CD4-positive, alpha-beta T cell treated with Interleukin-1 beta for 1 hour (primary cell): ENCODE results near the gene ACOX2.

Source experiments
- DNase-seq, 2 donors: peaks; one replicate each; pipeline ENCODE4 v3.0.0-alpha.2; 2020 to 2022

ACOX2 gene

GRCh38 chr3:58497097-58497496 is 39.9 kb downstream of the ACOX2 start:
- DNase-seq = no peak

GRCh38 chr3:58496206-58496857 is 40.7 kb downstream of the ACOX2 start:
- no peak for DNase-seq

GRCh38 chr3:58495101-58495500 is 41.9 kb downstream of the ACOX2 start:
- DNase-seq = no peak

GRCh38 chr3:58494107-58494506 is 42.9 kb downstream of the ACOX2 start:
- DNase-seq = no peak

GRCh38 chr3:58492494-58492905 is 44.5 kb downstream of the ACOX2 start:
- DNase-seq = peak; percentile 13 to 29

- peak; percentile 93 to 94 for DNase-seq
Measured at GRCh38 chr3:58491506-58492402, 45.2 kb downstream of the ACOX2 start, which contains the start of gene KCTD6. Gene KCTD6 (plus strand): TSS chr3:58492096. CDS start chr3:58498756, 6,660 bp downstream.

- DNase-seq = no peak
Measured at GRCh38 chr3:58490860-58491501, 46.0 kb downstream of the ACOX2 start.

- DNase-seq = no peak
Measured at GRCh38 chr3:58488967-58489366, 48.0 kb downstream of the ACOX2 start.

GRCh38 chr3:58487140-58487886 is 49.7 kb downstream of the ACOX2 start:
- peak in 1 of 2 donors; percentile 36 for DNase-seq

GRCh38 chr3:58485801-58486435 is 51.1 kb downstream of the ACOX2 start:
- no peak for DNase-seq

- DNase-seq = no peak
Measured at GRCh38 chr3:58484722-58485069, 52.3 kb downstream of the ACOX2 start.

GRCh38 chr3:58484045-58484721 is 52.8 kb downstream of the ACOX2 start:
- no peak for DNase-seq

- DNase-seq = peak in 1 of 2 donors; percentile 31
Measured at GRCh38 chr3:58482917-58483636, 53.9 kb downstream of the ACOX2 start.

- no peak for DNase-seq
Measured at GRCh38 chr3:58480309-58480708, 56.7 kb downstream of the ACOX2 start.

- no peak for DNase-seq
Measured at GRCh38 chr3:58478781-58479180, 58.2 kb downstream of the ACOX2 start.

- no peak for DNase-seq
Measured at GRCh38 chr3:58474967-58475578, 61.9 kb downstream of the ACOX2 start.

- peak in 1 of 2 donors; percentile 27 for DNase-seq
Measured at GRCh38 chr3:58474348-58474911, 62.6 kb downstream of the ACOX2 start.

GRCh38 chr3:58473275-58473674 is 63.7 kb downstream of the ACOX2 start:
- DNase-seq = no peak

GRCh38 chr3:58471025-58471887 is 65.7 kb downstream of the ACOX2 start:
- peak; percentile 41 to 49 for DNase-seq
